NK-92 (cell line): ENCODE results near the gene BARHL1.

Experiments used
- DNase-seq: peaks from one replicate; lab custom pipeline; 2025; ENCODE audit not compliant: unreplicated experiment; lab: John Stamatoyannopoulos, UW

The BARHL1 gene

DNA sequence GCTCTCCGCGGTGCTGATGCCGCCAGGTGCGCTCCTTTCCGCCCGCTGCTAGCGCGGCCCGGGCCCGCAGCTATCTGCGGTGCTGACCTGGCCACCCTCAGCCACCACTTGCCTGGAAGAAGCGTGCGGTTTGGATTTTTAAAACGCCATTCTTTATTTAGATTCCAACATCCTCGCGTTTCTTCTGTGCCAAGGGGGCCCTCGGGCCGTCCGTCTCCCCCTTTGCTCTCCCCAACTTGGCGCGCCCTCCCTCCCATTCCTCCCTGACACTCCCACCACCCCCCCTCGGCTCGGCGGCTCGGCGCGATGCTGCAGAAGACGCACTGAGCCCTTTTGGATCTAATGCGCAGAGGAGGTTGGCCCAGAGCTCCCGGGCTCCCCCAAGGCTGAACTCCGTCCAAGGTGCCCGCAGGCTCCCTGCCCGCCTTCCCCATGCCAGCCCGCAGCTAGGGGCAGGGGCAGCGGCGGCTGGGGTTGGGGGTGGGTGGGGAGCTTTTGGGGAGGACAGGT is at the start of gene BARHL1:
Gene BARHL1, plus strand, starts transcription at position 331 of the 510 bp plus-strand sequence. CDS start 192 bp downstream, outside the sequence.
- DNase-seq, result no peak

DNA sequence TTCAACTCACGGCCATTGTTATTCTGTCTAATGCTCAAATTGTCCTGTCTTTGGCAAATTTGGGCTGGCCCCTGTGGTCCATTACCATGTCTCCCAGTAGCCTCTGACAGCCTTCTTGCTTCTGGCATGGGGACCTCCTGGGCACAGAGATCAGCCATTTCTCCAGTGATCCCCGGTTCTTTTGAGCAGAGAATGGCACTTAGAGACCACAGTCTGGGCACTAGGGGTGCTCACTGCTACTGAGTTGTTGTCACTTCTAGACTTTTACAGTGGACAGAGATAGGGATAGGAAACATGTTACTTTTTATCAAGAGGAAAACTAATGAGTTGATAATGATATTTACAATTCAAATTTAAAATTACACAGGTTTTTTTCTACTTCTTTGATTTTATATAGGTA is 47.6 kb upstream of the BARHL1 start:
- DNase-seq, result no peak

DNA sequence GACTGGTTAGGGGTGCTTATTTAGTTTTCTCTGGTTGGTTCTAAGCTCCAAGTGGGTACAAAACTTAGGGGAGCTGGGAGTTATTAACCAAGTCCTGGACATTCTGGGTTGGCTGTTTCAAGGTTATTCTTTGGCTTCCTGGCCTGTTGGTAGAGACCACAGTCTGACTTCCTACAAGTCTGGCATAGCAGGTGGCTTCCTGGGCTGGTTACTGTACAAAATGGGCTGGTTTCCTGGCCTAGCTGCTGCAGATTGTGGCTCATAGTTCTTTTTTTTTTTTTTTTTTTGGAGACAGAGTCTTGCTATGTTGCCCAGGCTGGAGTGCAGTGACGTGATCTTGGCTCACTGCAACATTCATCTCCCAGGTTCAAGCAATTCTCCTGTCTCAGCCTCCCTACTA is 46.3 kb upstream of the BARHL1 start:
- no peak for DNase-seq

DNA sequence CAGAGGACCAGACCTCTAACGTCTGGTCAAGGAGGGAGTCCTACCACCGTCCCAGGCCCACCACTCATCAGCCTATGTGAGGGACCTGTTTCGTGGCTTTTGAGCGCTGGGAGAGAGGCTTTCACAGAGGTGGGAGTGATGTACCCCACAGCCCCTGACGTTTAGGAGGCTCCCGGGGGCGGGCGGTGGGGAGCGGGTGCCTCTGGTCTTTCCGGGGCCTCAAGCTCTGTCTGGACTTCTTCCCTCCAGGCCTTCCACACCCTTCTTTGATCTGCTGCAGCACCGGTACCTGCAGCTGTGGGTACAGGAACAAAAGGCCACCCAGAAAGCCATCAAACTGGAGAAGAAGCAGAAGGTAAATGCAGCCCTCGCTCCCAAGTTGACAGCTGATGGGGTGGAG is 45.1 kb upstream of the BARHL1 start:
- no peak for DNase-seq

DNA sequence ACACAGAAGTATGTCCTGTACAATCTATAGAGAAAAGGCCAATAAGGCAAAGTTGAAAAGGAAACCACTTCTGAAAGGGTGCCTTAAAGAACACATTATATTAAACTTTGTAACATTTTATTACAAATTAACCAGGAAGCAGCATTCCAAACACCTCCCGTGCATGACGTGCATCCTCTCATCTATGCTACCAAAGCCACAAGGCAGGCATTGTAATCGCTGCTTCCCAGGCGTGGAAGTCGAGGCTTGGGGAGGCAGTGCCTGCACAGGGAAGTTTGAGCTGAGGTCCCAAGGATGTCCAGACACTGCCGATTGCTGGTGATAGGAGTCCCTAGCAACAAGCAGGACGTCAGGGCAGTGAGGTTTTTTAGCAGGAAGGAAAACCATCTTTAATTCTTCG is 44.3 kb upstream of the BARHL1 start:
- no peak for DNase-seq

DNA sequence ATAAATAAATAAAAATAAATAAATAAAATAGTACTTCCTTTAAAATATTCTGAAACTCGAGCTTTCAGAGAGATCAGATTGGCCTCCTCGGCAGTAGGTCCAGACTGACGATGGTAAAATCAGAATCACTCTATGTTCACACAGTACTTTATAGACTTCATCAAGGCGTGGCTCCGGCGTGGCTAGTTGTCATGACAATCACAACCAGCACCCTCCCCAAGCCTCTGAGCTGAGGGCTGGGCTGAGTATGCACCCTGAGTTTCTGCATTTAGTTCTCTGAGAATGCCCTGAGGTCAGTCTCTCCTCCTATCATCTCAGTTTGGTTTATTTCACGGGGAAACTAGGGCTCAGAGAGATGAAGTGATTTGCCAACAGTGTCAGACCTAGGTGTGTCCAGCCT is 43.3 kb upstream of the BARHL1 start:
- DNase-seq, result no peak

DNA sequence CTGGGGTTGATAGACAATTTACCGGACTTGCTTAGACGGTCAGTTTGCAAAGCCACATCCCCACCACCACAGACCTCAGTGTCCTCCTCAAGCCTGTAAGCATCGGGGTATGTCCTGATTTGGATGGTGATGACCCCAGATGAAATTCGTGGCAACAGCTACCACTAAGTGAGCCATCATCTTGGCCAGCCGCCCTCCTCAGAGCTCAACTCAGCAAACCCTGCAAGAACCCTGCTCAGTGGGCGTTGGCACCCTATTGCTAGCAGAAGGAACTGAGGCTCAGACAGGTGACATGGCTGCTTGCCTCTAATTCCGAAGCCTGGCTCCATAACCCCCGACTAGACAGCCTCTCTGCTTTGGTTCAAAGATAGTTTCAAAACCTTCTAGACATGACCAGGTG is 41.4 kb upstream of the BARHL1 start:
- DNase-seq, result no peak

DNA sequence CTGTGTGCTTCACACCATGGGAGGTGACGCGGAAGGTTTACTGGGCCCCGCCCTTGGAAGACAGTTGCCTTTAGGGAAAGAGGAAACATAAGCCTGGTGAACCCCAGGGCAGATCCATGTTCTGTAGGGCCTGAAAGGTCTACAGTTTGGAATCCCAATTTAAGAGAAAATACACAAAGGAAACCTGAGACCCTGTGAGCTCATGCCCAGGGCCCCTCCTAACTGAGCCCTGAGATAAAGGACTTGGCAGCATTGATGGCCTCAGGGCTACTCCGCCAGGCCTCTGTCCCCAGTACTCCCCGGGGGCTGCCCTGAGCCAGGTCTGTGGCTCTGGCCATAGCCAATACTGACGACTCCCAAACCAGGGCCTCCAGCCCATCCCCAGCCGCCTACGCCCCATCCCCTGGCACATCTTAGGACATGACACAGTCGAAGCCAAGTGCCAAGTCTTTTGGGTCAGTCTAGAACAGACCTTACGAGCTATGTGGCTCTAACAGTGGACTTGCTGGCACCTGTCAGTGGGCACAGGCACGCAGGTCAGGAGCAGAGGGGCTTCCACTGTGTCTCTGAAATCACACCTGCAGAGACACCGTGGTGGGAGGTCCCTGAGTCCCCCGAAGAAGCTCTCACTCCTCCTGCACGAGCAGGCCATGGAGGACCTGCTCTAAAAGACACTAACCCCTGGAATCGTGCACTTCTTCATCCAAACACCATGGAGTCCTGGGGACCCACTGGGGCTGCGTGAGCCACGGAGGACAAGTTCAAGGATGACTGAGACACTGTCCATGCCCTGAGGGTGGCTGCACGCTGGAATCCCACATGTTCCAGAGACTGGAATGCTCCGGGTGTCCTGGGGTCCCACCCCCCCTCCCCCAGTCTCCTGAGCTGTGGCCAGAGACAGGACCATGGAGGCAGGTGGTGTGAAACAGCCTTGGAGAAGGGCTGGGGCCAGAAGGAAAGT is 40.3 kb upstream of the BARHL1 start:
- no peak for DNase-seq

DNA sequence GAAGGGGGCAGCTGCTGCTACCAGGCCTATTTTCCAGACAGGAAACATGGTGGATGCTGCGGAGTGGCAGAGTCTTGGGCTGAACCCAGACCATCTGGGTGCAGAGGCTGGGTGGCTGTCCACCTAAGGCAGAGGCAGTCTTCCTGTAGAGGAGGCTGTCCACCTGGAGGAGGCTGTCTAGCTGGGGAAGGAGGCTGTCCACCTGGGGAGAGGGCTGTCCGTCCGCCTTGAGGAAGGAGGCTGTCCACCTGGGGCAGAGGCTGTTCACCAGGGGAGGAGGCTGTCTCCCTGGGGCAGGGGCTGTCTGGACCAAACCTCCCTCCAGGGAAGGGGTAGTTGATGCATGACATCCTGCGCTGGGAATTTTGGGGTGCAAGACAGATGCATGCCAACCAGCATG is 39.2 kb upstream of the BARHL1 start:
- no peak for DNase-seq

DNA sequence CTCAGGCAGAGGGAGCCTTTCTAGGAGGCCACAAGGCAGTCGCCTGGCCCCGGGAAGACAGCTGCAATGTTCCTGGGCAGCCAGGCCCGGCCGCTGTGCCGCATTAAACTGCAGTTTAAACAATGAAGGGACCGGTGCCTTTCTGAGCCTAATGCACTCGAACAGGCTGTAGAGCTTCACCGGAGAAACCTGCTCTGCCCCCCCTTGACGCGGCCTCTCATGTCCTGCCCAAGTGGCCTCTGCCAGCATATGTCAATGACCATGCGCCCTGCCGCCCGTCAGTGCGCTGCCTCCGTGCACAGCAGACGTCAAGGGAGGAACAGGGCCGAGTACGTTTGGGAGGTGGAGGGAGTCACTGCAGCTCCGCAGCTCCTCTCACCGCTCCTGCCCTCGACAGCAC is 38.4 kb upstream of the BARHL1 start:
- DNase-seq, result no peak

DNA sequence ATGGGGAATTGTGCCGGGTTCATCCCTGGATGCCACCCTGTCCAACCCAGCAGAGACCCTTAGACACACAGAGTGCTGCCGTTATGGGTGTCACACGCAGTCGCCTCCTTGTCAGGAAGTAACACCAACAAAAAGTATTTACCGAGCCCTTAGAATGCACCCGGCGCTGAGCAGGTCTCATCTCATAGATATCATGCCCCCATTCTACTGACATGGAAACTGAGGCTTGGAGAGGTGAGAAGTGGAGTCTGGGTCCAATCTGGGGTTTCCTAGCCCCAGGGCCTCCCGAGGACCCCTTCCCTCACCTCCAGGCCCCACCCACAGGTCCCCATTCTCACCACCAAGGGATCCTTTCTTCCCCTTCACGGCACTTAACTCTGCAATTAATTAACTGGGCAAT is 36.8 kb upstream of the BARHL1 start:
- no peak for DNase-seq

DNA sequence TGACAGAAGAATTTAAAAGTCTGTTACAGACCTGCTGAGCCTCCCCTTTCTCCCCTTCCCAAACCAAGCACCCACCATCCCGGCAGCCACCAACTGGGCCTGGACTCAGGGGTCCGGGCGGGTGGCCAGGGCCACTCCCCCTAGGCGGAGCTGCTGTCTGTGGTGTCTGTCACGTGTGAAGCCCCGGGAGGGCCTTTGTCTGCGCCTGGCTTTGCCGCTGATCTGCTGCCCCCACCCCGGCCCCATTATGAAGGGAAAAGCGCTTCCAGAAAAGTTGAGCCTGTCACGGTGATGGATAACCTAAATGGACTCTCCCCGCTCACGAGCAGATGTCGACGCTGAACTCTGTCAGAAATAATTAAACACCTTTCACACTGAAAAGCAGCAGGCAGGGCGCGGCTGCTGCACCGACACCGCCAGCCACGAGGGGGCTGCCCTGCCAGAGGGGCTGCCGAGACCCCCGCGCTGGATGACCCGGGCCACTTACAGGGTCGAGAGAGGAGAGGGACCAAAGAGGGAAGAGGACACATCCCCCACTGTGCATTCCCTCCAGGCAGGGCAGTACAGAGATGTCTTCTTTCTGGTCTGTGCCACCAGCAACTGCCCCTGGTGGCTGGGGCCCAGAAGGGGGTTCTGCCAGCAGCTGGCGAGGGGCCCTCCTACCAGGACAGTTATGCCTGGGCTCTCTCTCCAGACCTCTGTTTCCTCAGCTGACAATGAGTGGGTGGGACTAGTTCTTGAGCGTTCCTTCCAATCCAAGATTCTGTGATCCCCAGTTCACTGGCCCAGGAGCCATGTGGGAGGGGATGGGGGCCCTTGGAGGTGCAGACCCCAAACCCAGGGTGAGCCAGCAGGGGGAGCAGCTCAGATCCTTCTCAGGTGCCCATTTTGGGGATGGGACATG is 36.0 kb upstream of the BARHL1 start:
- DNase-seq, result no peak

DNA sequence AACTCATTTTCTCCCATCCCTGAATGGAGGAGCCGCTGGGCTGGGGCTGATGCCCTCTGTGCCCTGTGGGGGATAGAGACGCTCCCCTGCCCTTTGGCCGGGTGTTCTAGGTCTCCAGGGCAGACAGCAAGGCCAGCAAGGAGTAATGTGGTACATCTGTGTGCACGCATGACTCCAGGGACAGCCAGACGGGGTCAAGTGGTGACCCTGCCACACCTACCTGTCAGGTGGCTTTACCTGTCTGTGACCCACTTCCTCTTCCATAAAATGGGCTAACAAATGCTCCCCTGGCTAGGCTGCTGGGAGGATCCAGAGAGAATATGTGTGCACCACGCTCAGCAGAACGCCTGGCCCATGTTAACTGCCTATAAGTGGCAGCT is 35.4 kb upstream of the BARHL1 start:
- no peak for DNase-seq

DNA sequence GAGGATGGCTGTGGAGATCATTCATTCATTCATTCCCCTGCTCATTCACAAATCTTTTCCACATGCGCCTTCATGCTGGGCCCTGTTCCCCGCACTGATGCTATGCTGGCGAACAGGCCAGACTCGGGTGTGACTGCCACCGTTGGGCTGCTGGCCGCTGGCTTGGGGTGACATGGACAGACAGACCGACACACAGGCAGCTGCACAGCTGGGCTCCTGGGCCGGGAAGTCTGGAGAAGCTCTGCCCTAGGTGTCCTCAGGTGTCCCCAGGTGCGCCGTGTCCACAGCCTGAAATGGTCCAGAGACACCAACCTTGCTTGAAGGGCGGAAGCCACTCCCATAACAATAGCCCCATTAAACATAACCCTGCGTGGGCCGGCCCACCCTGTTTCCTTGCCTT is 35.0 kb upstream of the BARHL1 start:
- no peak for DNase-seq

DNA sequence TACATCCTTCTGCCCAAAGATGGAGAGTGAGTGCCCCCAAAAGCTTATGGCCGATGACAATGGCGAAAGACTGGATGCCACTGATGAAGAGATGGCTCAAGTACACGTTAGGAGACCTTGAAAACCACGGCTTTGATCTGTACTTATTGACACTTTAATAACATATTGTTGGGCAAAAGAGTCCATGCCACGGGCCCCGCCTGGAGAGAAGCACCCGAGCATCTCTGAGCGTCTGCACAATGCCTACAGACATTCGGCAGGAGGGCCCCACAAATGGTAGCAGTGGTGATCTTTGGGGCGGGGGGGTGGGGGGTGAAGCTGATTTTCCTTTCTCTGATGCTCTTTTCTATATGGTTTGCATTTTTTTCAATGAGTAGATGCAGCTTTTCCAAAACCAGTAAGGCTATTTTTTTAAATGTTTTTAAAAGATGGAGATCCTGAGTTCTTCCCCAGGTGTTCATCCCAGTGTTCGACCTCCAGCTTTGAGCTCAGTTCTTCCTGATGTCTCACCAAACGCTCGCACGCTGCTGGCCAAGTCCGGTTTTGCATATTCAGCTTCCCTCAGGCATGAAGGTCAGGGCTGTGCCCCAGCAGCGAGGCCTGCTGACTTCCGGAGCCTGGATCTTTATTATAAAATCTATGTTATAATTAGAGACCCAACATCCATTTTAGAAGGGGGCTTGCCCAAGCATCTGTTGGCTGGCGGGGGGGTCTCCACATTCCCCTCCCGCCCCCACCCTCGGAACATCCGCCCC is 34.3 kb upstream of the BARHL1 start:
- no peak for DNase-seq

DNA sequence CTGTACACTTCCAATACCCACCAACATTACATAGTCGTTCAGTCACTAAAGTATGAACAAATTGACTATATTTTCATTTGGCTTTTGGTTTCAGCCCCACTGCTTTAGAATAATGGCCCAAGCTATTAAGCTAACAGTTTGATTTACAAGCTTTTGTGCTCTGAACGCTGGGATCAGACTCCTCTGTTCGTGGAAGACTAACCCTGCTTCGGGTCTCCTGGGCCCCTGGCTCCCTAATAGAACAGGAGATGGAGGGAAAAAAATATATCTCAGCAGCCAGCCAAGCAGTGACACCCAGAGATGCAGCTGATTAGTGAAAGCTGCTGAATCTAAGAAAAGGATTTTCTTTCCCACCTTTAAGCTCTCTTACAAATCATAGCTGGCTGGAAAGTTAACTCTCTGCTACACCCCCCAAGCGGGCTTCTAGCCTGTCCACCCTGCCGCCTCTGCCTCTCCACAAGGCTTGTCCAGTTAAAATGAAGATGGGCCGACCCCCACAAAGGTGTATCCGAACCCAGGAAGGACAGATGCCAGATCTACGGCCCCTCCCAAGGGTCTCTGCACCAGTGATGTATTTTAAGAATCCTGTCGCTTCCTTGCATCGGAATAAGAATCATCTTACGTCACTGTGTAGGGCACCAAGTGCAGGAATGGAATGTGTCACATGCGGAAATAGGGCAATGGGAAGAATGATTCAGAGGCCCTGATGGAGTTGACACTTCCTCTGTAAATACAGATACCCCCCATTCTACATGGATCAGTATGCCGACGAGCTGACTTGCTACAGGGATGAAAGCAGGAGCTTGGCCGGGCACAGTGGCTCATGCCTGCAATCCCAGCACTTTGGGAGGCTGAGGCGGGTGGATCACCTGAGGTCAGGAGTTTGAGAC is 33.4 kb upstream of the BARHL1 start:
- DNase-seq, result no peak

DNA sequence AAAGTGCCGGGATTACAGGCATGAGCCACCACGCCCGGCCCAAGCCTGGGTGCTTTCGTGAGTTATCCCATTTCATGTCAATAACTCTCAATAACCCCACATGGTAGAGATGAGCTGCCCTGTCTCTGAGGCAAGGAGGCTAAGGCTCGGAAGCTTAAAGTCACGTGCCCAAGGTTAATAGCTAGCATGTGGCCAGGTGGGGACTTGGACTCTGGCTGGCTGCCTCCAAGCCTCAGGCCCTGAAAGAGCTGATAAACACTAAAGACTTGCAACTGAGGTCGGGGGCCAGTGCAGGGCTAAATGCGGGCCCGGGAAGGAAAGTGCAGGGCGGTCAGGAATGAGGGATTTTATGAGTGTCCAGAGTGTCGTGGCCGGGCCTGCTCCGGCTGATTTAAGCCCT is 30.9 kb upstream of the BARHL1 start:
- DNase-seq, result no peak

DNA sequence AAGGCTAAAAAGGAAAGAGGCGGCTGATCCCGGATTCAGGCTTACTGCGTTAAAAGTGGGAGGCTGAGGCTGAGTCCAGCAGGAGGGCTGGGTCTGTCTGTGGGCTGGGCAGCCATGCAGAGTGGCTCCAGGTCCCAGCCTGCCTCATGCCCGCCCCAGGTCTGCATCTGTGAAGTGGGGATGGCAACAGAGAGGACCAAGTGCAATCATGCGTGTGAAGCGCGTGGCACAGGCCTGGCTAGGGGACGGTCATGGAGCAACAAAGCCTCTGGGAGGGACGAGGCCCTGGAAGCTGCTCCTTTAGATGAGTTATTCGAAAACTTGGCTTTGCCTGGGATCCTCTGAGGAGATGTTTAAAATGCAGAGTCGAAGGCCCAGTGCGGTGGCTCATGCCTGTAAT is 30.4 kb upstream of the BARHL1 start:
- DNase-seq, result no peak

DNA sequence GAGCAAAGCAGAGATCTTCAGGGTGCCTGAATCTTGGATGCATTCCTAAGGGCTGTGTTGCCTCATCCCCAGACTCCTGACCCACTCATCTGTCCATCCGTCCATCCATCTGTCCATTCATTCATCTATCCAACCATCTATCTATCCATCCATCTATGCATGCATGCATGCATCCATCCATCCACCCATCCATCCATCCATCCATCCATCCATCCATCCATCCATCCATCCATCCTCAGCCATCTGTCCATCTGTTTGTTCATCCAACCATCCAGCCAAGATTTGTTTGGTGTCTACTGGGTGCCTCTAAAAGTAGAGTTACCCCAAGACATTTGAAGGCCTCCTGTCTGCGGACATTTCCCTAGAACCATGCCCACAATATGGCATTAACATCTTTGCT is 27.7 kb upstream of the BARHL1 start:
- DNase-seq, result no peak

DNA sequence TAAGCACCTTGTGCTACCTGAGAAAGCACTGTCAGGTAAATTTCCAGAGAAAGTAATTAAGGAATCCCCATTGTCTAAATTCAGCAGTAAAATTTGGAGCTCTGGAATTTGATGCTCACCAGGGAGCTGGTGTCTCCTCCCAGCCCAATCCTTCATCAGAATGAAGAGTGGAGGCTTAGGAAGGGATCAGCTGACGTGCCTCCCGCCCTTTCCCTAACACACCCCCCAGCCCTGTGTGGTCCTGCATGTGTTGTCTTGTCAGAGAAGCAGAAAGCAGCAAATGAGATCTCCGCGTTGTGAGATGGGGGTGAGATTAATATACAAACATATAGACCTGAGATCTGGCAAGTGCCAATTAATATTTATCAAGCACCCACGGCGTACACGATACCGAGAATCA is 26.9 kb upstream of the BARHL1 start:
- DNase-seq, result no peak
